Upper lobe of right lung (tissue), 1 donor: Measurements from ENCODE around the gene MANBA. TPM values are rescaled to one million over a fixed set of nuclear protein-coding genes. Genes with fewer than 3 reads are reported as not detected.

Experiments
- ATAC-seq: fragments of 200-7000 bp; cut with Tn5 transposase; one replicate; pipeline ENCODE4 v1.9.1; 2020; ENCODE audit warnings: mild to moderate bottlenecking, moderate library complexity
- DNase-seq: peaks from one replicate; pipeline ENCODE4 v3.0.0-alpha.2; 2020
- H3K27ac ChIP-seq: fragments of 200-600 bp; one replicate; pipeline ENCODE4 v1.8.0; 2022
- H3K27me3 ChIP-seq: fragments of 200-600 bp; one replicate; pipeline ENCODE4 v1.8.0; 2022; ENCODE audit warnings: mild to moderate bottlenecking
- H3K36me3 ChIP-seq: fragments of 200-600 bp; one replicate; pipeline ENCODE4 v1.8.0; 2022
- H3K4me1 ChIP-seq: fragments of 200-600 bp; one replicate; pipeline ENCODE4 v1.8.0; 2022
- H3K4me3 ChIP-seq: fragments of 200-600 bp; one replicate; pipeline ENCODE4 v1.8.0; 2022; ENCODE audit warnings: mild to moderate bottlenecking
- H3K9me3 ChIP-seq: fragments of 200-600 bp; one replicate; pipeline ENCODE4 v1.8.0; 2022
- intact Hi-C: fragments of 100-400 bp; cut with DNase I; formaldehyde crosslinking; loops from one replicate; pipeline ENCODE4 v1.11.0; 2022
- total RNA-seq: library from RNA; stranded (reverse); fragmentation: NEBNext Ultra II Directional; extraction: Animal tissue kit (Norgen Biotek cat#: 25700); gene quantifications from one replicate; pipeline ENCODE4 v1.2.1, GENCODE V29; 2021
- TF ChIP-seq, protein P1 (sequence below): fragments of 200-600 bp; IDR thresholded peaks from one replicate; pipeline ENCODE4 v1.8.0; 2022; ENCODE audit warnings: antibody characterized with exemption
- donor health status: DM: no; HTN: yes; CAD: no; lungs with severe emphysema.

Gene MANBA
- total RNA-seq, 1 donor from 2014 or later: 56.0 TPM

DNA sequence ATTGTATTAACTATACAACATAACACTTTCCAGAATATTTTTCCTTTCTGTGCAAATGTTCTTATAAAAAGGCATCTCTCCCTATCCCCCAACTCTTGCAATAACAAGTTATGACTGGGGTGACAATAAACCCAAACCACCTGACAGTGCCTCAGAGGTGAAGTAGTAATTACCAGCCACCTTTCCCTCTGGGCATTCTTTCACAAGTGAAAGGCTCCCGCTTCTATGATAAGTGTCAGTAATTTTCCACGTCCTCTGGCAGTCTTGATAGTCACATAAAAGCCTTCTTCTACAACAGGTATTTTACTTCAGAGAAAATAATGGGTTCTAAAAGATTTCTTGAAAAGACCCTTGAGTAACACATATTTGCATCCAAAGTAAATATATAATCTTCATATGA lies 82.7 kb downstream of the MANBA start:
- Histone ChIP-seq H3K4me3 (no peak overlapping the region), H3K9me3 (no peaks in the 10 kb centered on the region), H3K27ac (no peak overlapping the region), H3K4me1 (no peaks in the 10 kb centered on the region), H3K36me3 (peaks cover 28% of the 10 kb centered on the region), H3K27me3 (no peaks in the 10 kb centered on the region)
- ATAC-seq (no peak), DNase-seq (no peak)
- intact Hi-C loops: no loop called here
- TF ChIP-seq, protein P1, sequence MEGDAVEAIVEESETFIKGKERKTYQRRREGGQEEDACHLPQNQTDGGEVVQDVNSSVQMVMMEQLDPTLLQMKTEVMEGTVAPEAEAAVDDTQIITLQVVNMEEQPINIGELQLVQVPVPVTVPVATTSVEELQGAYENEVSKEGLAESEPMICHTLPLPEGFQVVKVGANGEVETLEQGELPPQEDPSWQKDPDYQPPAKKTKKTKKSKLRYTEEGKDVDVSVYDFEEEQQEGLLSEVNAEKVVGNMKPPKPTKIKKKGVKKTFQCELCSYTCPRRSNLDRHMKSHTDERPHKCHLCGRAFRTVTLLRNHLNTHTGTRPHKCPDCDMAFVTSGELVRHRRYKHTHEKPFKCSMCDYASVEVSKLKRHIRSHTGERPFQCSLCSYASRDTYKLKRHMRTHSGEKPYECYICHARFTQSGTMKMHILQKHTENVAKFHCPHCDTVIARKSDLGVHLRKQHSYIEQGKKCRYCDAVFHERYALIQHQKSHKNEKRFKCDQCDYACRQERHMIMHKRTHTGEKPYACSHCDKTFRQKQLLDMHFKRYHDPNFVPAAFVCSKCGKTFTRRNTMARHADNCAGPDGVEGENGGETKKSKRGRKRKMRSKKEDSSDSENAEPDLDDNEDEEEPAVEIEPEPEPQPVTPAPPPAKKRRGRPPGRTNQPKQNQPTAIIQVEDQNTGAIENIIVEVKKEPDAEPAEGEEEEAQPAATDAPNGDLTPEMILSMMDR: no peak

DNA sequence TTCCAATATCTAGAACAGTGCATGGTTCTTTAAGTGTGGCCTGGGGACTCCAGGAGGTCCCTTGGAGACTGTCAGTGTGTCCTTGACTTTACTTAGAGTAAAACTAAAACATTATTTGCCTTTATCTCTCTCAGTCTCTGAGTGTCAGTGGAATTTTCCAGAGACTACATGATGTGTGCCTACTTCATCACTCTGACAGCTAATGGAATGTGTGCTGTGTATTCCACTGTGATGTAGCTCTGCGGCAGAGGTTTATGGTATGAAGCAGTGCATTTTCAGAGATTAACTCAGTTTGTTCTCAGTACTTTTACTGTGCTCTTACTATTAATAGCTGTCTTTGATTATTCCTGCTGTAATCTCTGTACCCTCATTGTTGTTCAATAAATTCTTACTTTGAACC lies 85.6 kb downstream of the MANBA start:
- DNase-seq: no peak
- intact Hi-C loops: no loop called here
- no peak for ATAC-seq

DNA sequence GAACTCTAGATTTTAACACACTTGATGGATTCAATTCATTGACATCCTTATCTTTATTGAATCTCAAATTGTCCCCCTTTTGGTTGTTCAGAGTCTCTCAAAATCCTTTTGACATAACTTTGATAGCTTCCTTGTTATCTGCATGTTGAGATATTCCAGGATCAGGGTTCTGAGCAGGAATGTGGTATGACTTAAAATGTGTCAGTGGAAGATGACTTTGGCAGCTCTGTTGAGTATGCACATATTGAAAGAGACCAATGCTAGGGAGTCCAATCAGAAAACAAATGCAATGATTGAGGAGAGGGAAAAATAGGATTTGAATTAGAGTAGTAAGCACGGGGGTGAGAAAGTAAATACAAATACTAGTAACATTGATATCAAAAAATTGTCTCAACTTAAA lies 93.8 kb downstream of the MANBA start:
- Histone ChIP-seq H3K9me3 (no peaks in the 10 kb centered on the region), H3K27ac (no peak overlapping the region), H3K4me3 (no peak overlapping the region), H3K27me3 (no peaks in the 10 kb centered on the region), H3K36me3 (peaks cover 65% of the 10 kb centered on the region), H3K4me1 (no peaks in the 10 kb centered on the region)
- TF ChIP-seq, protein P1: no peak
- ATAC-seq (no peak), DNase-seq (no peak)
- intact Hi-C loops: no loop called here

More for the DNA sequence above, 85.6 kb downstream of the MANBA start:
- H3K27me3 ChIP-seq: no peaks in the 10 kb centered on the region
- TF ChIP-seq, protein P1: no peak
- H3K36me3 ChIP-seq: peaks cover 30% of the 10 kb centered on the region
- no peaks in the 10 kb centered on the region for H3K9me3 ChIP-seq
- no peaks in the 10 kb centered on the region for H3K4me1 ChIP-seq
- no peak overlapping the region for H3K27ac ChIP-seq
- no peak overlapping the region for H3K4me3 ChIP-seq

DNA sequence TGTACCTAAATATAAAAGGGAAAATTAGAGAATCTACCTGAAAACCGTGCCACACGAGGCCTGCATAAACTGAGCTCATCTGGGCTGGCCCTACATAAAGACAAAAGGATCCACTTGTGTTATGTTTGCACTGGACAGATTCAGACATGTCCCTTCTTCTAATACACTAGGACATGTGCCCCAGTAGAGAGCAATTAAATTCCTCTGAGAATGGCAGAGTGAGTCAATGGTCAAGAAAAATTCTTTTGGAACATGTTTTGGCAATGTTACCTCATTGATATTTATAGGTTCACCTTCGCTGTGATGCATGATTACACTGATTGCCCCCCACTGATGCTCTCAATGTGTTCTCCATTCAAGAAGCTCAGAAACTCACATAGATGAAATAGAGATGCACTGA lies 95.2 kb downstream of the MANBA start:
- intact Hi-C loops: no loop called here
- Histone ChIP-seq H3K27ac (no peak overlapping the region), H3K4me1 (no peaks in the 10 kb centered on the region), H3K4me3 (no peak overlapping the region), H3K27me3 (no peaks in the 10 kb centered on the region), H3K9me3 (no peaks in the 10 kb centered on the region), H3K36me3 (peaks cover 52% of the 10 kb centered on the region)
- DNase-seq (no peak), ATAC-seq (no peak)
- TF ChIP-seq, protein P1: no peak

DNA sequence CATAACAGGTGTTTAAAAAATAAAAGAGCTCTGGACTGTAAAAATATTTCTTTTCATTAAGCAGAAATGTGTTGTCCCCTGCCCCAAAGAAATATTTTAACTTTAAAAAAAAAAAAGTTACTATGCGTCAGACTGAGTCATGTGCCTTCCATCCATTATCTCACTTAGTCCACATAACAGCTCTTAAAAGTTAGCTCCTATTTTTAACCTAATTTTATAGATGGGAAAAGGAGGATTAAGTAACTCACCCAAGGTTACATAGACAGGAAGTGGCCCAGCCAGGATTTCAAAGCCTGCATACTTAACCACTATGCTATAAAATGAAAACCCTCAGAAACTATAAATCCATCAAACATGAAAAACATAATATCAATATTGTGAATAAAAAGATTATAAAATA lies 97.7 kb downstream of the MANBA start:
- TF ChIP-seq, protein P1: no peak
- no peaks in the 10 kb centered on the region for H3K4me1 ChIP-seq

DNA sequence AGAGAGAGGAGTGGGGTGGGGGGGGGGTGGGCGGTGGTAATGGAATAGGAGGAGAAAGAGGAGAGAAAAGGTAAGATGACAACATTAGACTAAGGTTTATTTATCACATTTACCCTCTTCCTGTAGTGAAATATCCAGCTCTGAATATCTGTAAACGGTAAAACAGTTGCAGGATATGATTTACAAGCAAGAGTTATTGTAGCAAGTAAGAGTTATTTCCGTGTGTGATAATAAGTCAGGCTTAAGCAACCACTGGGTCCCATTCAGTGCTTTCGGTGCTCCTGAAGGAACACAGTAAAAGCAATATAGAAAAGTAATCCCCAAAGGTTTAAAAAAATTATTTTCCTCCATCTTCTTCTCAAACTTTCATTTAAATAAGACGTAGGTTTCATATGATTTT lies 103.6 kb downstream of the MANBA start:
- DNase-seq: no peak
- TF ChIP-seq, protein P1: no peak
- intact Hi-C loops: no loop called here
- no peaks in the 10 kb centered on the region for H3K36me3 ChIP-seq
- H3K27ac ChIP-seq: no peak overlapping the region
- H3K4me3 ChIP-seq: no peak overlapping the region
- no peak for ATAC-seq
- H3K4me1 ChIP-seq: no peaks in the 10 kb centered on the region
- H3K27me3 ChIP-seq: no peaks in the 10 kb centered on the region
- H3K9me3 ChIP-seq: no peaks in the 10 kb centered on the region

More for the DNA sequence above, 97.7 kb downstream of the MANBA start:
- no peak overlapping the region for H3K27ac ChIP-seq
- no peak overlapping the region for H3K4me3 ChIP-seq
- DNase-seq: no peak
- ATAC-seq: no peak
- no peaks in the 10 kb centered on the region for H3K9me3 ChIP-seq
- no peaks in the 10 kb centered on the region for H3K27me3 ChIP-seq
- H3K36me3 ChIP-seq: peaks cover 31% of the 10 kb centered on the region
- intact Hi-C loops: no loop called here
